ENCODE data around the gene LRRC72.
"Not testable (repeated sequence)": the region's sequence is repeated elsewhere in the genome, so short reads cannot be mapped to it uniquely, and the experiment has no call there.

The LRRC72 gene

GRCh38 chr7:16532272-16532671 lies 5.6 kb downstream of the LRRC72 start:
- H3K18ac ChIP-seq (ENCODE audit: low read length): no peak overlapping the region
- no peak overlapping the region for H4K8ac ChIP-seq (ENCODE audit: low read depth, low read length)
- no peak overlapping the region for H2BK15ac ChIP-seq (ENCODE audit: low read length)
- no peak overlapping the region for H4K91ac ChIP-seq (ENCODE audit: low read depth, low read length, poor library complexity)
- H3K27me3 ChIP-seq (ENCODE audit: control insufficient read depth in 3 of 3, insufficient read depth in 3 of 3, low read depth in 1 of 3, low read length in 3 of 3): no peaks in the 10 kb centered on the region
- no peak overlapping the region for H2AK5ac ChIP-seq (ENCODE audit: low read depth, low read length)
- no CpG with 5 or more reads among the region's 1 CpG for WGBS, 2 donors (ENCODE audit: extremely low coverage in 2 of 2, insufficient read length in 2 of 2, insufficient replicate concordance in 1 of 2)
- no peak overlapping the region for H2BK5ac ChIP-seq (ENCODE audit: low read length)
- no peak overlapping the region for H3K14ac ChIP-seq (ENCODE audit: low read length)
- no peak overlapping the region for H3K27ac ChIP-seq (replicated peaks; ENCODE audit: low read length)
- no peaks in the 10 kb centered on the region for H3K4me1 ChIP-seq (ENCODE audit: control insufficient read depth in 2 of 2, insufficient read depth in 1 of 2, low read depth in 1 of 2, low read length in 2 of 2)
- no peaks in the 10 kb centered on the region for H3K36me3 ChIP-seq (replicated peaks in 1 of 2; ENCODE audit: control insufficient read depth in 2 of 2, insufficient read depth in 2 of 2, low read length in 2 of 2)
- H3K4me3 ChIP-seq (ENCODE audit: low read length in 2 of 2): no peak overlapping the region
- no peak overlapping the region for H2AFZ ChIP-seq (ENCODE audit: low read length)
- H3K4ac ChIP-seq (ENCODE audit: low read length): no peak overlapping the region
- H2BK12ac ChIP-seq (ENCODE audit: low read length): no peak overlapping the region
- peaks cover 4% of the 10 kb centered on the region for H3K79me1 ChIP-seq (ENCODE audit: low read depth, low read length)
- no peaks in the 10 kb centered on the region for H3K9me3 ChIP-seq (replicated peaks in 1 of 2; ENCODE audit: control insufficient read depth in 2 of 2, insufficient read depth in 1 of 2, low read depth in 1 of 2, low read length in 2 of 2)
- no peak overlapping the region for H2BK120ac ChIP-seq (ENCODE audit: low read depth, low read length)
- H3K23ac ChIP-seq (ENCODE audit: low read depth, low read length, poor library complexity): no peak overlapping the region
- H3K9ac ChIP-seq (ENCODE audit: low read depth, low read length, poor library complexity): no peak overlapping the region
- DNase-seq (ENCODE audit: low spot score): no peak
- no peak overlapping the region for H3K4me2 ChIP-seq (ENCODE audit: insufficient read depth, low read length, poor library complexity, severe bottlenecking)

DNA sequence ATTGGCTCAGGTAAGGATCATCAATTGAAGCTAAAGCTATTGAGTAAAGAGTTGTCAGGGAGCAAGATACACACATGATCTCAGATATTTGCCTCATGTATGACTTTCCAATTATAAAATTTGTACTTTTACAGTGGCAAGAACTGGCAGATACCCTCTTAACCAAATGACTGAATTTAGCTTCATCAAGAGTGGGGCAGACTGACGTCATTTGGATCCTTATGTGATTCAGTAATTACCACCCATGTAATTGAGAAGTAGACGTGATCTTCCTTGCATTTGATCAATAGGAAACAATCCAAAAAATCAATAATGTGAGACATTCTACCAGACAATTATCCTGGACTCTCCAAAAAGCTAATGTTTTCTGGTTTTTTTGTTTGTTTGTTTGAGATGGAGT lies 8.9 kb downstream of the LRRC72 start:
- Histone ChIP-seq H3K27me3 (ENCODE audit: control insufficient read depth in 3 of 3, insufficient read depth in 3 of 3, low read depth in 1 of 3, low read length in 3 of 3) (no peaks in the 10 kb centered on the region), H4K91ac (ENCODE audit: low read depth, low read length, poor library complexity) (no peak overlapping the region), H3K23ac (ENCODE audit: low read depth, low read length, poor library complexity) (no peak overlapping the region), H2BK120ac (ENCODE audit: low read depth, low read length) (no peak overlapping the region), H3K27ac (replicated peaks; ENCODE audit: low read length) (no peak overlapping the region), H2BK5ac (ENCODE audit: low read length) (no peak overlapping the region), H2AFZ (ENCODE audit: low read length) (no peak overlapping the region), H3K18ac (ENCODE audit: low read length) (no peak overlapping the region), H3K4me2 (ENCODE audit: insufficient read depth, low read length, poor library complexity, severe bottlenecking) (no peak overlapping the region), H3K36me3 (replicated peaks in 1 of 2; ENCODE audit: control insufficient read depth in 2 of 2, insufficient read depth in 2 of 2, low read length in 2 of 2) (no peaks in the 10 kb centered on the region), H2BK15ac (ENCODE audit: low read length) (no peak overlapping the region), H3K79me1 (ENCODE audit: low read depth, low read length) (peaks cover 2% of the 10 kb centered on the region), H3K14ac (ENCODE audit: low read length) (no peak overlapping the region), H3K9ac (ENCODE audit: low read depth, low read length, poor library complexity) (no peak overlapping the region), H2AK5ac (ENCODE audit: low read depth, low read length) (no peak overlapping the region), H3K4ac (ENCODE audit: low read length) (no peak overlapping the region), H4K8ac (ENCODE audit: low read depth, low read length) (no peak overlapping the region), H3K4me3 (ENCODE audit: low read length in 2 of 2) (no peak overlapping the region), H3K9me3 (replicated peaks in 1 of 2; ENCODE audit: control insufficient read depth in 2 of 2, insufficient read depth in 1 of 2, low read depth in 1 of 2, low read length in 2 of 2) (no peaks in the 10 kb centered on the region), H3K4me1 (ENCODE audit: control insufficient read depth in 2 of 2, insufficient read depth in 1 of 2, low read depth in 1 of 2, low read length in 2 of 2) (no peaks in the 10 kb centered on the region), H2BK12ac (ENCODE audit: low read length) (no peak overlapping the region)
- no CpG with 5 or more reads among the region's 2 CpGs for WGBS, 2 donors (ENCODE audit: extremely low coverage in 2 of 2, insufficient read length in 2 of 2, insufficient replicate concordance in 1 of 2)
- DNase-seq (ENCODE audit: low spot score): no peak

DNA sequence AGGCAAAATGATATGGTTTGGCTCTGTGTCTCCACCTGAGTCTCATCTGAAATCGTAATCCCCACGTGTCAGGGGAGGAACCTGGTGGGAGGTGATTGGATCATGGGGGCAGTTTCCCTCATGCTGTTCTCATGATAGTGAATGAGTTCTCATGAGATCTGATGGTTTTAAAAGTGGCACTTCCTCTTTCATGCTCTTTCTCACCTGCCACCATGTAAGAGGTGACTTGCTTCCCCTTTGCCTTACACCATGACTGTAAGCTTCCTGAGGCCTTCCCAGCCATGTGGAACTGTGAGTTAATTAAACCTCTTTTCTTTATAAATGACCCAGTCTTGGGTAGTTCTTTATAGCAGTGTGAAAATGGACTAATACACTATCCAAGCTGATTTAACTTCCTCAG lies 13.9 kb downstream of the LRRC72 start:
- not testable (repeated sequence) for H4K8ac ChIP-seq (ENCODE audit: low read depth, low read length); H2BK120ac ChIP-seq (ENCODE audit: low read depth, low read length); H3K4me1 ChIP-seq (ENCODE audit: control insufficient read depth in 2 of 2, insufficient read depth in 1 of 2, low read depth in 1 of 2, low read length in 2 of 2); H3K79me1 ChIP-seq (ENCODE audit: low read depth, low read length); H3K27ac ChIP-seq (replicated peaks; ENCODE audit: low read length); H3K4me2 ChIP-seq (ENCODE audit: insufficient read depth, low read length, poor library complexity, severe bottlenecking); H3K18ac ChIP-seq (ENCODE audit: low read length); H2BK5ac ChIP-seq (ENCODE audit: low read length); H4K91ac ChIP-seq (ENCODE audit: low read depth, low read length, poor library complexity); H3K27me3 ChIP-seq (ENCODE audit: control insufficient read depth in 3 of 3, insufficient read depth in 3 of 3, low read depth in 1 of 3, low read length in 3 of 3); H3K36me3 ChIP-seq (replicated peaks in 1 of 2; ENCODE audit: control insufficient read depth in 2 of 2, insufficient read depth in 2 of 2, low read length in 2 of 2); H3K23ac ChIP-seq (ENCODE audit: low read depth, low read length, poor library complexity); H2AK5ac ChIP-seq (ENCODE audit: low read depth, low read length); H3K9me3 ChIP-seq (replicated peaks in 1 of 2; ENCODE audit: control insufficient read depth in 2 of 2, insufficient read depth in 1 of 2, low read depth in 1 of 2, low read length in 2 of 2); H3K9ac ChIP-seq (ENCODE audit: low read depth, low read length, poor library complexity); H2BK12ac ChIP-seq (ENCODE audit: low read length); H2AFZ ChIP-seq (ENCODE audit: low read length); DNase-seq (ENCODE audit: low spot score); H3K4me3 ChIP-seq (ENCODE audit: low read length in 2 of 2); H3K14ac ChIP-seq (ENCODE audit: low read length); H2BK15ac ChIP-seq (ENCODE audit: low read length); H3K4ac ChIP-seq (ENCODE audit: low read length)
- WGBS, 2 donors (ENCODE audit: extremely low coverage in 2 of 2, insufficient read length in 2 of 2, insufficient replicate concordance in 1 of 2): no CpG with 5 or more reads among the region's 2 CpGs

DNA sequence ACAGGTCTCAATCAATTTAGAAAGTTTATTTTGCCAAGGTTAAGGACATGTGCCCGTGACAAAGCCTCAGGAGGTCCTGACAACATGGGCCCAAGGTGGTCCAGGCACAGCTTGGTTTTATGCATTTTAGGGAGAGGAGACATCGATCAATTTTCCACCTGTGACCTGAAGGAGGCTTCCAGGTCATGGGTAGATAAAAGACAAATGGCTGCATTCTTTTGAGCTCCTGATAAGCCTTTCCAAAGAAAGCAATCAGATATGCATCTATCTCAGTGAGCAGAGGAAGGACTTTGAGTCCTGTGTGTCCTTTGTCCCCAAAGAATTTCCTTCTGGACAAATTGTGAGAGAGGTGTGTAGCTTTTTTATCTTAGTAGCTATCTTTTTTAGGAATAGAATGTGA lies 15.8 kb downstream of the LRRC72 start:
- H3K9ac ChIP-seq (ENCODE audit: low read depth, low read length, poor library complexity): no peak overlapping the region
- no peak overlapping the region for H3K14ac ChIP-seq (ENCODE audit: low read length)
- no peak for DNase-seq (ENCODE audit: low spot score)
- no peak overlapping the region for H2BK120ac ChIP-seq (ENCODE audit: low read depth, low read length)
- no peak overlapping the region for H4K8ac ChIP-seq (ENCODE audit: low read depth, low read length)
- H3K79me1 ChIP-seq (ENCODE audit: low read depth, low read length): no peaks in the 10 kb centered on the region
- no peak overlapping the region for H3K4me3 ChIP-seq (ENCODE audit: low read length in 2 of 2)
- no peaks in the 10 kb centered on the region for H3K9me3 ChIP-seq (replicated peaks in 1 of 2; ENCODE audit: control insufficient read depth in 2 of 2, insufficient read depth in 1 of 2, low read depth in 1 of 2, low read length in 2 of 2)
- H2AFZ ChIP-seq (ENCODE audit: low read length): no peak overlapping the region
- no peak overlapping the region for H2AK5ac ChIP-seq (ENCODE audit: low read depth, low read length)
- no peaks in the 10 kb centered on the region for H3K27me3 ChIP-seq (ENCODE audit: control insufficient read depth in 3 of 3, insufficient read depth in 3 of 3, low read depth in 1 of 3, low read length in 3 of 3)
- no peak overlapping the region for H3K23ac ChIP-seq (ENCODE audit: low read depth, low read length, poor library complexity)
- no peak overlapping the region for H3K18ac ChIP-seq (ENCODE audit: low read length)
- H3K36me3 ChIP-seq (replicated peaks in 1 of 2; ENCODE audit: control insufficient read depth in 2 of 2, insufficient read depth in 2 of 2, low read length in 2 of 2): no peaks in the 10 kb centered on the region
- no peak overlapping the region for H2BK15ac ChIP-seq (ENCODE audit: low read length)
- no peak overlapping the region for H2BK12ac ChIP-seq (ENCODE audit: low read length)
- H2BK5ac ChIP-seq (ENCODE audit: low read length): no peak overlapping the region
- WGBS, 2 donors (ENCODE audit: extremely low coverage in 2 of 2, insufficient read length in 2 of 2, insufficient replicate concordance in 1 of 2): no CpG with 5 or more reads among the region's 2 CpGs
- no peak overlapping the region for H3K27ac ChIP-seq (replicated peaks; ENCODE audit: low read length)
- no peak overlapping the region for H3K4ac ChIP-seq (ENCODE audit: low read length)
- H4K91ac ChIP-seq (ENCODE audit: low read depth, low read length, poor library complexity): no peak overlapping the region
- no peak overlapping the region for H3K4me2 ChIP-seq (ENCODE audit: insufficient read depth, low read length, poor library complexity, severe bottlenecking)
- H3K4me1 ChIP-seq (ENCODE audit: control insufficient read depth in 2 of 2, insufficient read depth in 1 of 2, low read depth in 1 of 2, low read length in 2 of 2): peaks cover 0 to 3% of the 10 kb centered on the region in 2 donors

Data from neuronal stem cell (in vitro differentiated cells).